GM19467 (cell line): ENCODE measurements around the gene LVRN.
"Not testable (repeated sequence)": the region's sequence is repeated elsewhere in the genome, so short reads cannot be mapped to it uniquely, and the experiment has no call there.

Source experiments
- ATAC-seq: cut with Tn5 transposase; IDR thresholded peaks from one replicate; pipeline ENCODE4 v1.9.1; 2021; ENCODE audit warnings: mild to moderate bottlenecking, moderate library complexity; ENCODE audit not compliant: unreplicated experiment

LVRN gene

GRCh38 chr5:115962239-115962564 is at the start of gene LVRN:
TSS of gene LVRN (plus strand) at chr5:115962475. CDS start at chr5:115962618, 143 bp downstream.
- no peak for ATAC-seq

DNA sequence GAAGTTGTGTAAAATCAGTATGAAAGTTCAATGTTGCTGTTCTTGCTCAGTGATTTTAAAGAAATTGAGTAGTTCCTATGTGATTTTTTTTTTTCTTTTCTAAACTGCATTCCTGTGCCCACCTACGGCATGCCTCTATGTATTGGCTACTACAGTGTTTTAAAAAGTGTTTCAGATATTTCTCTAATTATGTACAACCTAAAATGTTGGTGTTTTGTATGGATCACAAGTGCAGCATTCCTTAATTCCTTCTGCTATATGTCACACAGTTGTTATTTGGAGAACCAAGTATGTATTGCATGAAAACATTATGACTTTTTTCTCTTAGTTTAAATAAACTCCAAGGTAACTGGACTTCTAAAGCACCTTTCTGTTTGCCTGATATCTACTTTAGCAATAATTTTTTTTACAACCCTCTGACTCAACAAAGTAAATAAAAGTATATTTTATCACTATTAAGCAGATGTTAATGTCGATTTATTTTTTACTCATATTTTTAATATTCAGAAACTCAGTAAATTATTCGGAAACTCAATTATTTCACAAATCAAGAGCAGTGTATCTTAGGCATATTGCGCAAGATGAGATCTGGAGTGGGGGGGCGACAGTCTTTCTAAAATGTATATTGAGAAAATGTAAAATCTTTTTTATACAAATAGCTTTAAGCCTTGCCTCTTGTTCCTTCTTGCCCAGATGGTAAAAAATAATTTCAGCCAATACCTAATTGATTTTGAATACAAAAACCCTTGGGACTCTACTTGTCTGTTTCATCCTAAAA is 48.5 kb upstream of the LVRN start:
- not testable (repeated sequence) for ATAC-seq

- no peak for ATAC-seq
These were observed 42.0 kb upstream of the LVRN start for GRCh38 chr5:115920171-115920725.

GRCh38 chr5:115928578-115929407 is 33.5 kb upstream of the LVRN start:
- ATAC-seq: not testable (repeated sequence)

DNA sequence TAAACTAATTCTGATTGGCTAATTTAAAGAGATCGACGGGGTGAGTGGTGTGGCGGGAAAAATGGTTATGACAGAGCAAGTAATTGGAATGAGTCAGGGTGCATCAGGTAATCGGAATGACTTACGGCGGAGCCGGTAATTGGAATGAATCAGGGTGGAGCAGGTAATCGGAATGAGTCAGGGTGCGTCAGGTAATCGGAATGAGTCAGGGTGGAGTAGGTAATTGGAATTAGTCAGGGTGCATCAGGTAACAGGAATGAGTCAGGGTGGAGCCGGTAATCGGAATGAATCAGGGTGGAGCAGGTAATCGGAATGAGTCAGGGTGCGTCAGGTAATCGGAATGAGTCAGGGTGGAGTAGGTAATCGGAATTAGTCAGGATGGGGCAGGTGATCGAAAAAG is 32.1 kb upstream of the LVRN start:
- ATAC-seq: not testable (repeated sequence)

- ATAC-seq: no peak
These were observed 31.5 kb upstream of the LVRN start for GRCh38 chr5:115930630-115931337.

GRCh38 chr5:115932991-115933390 is 29.3 kb upstream of the LVRN start:
- no peak for ATAC-seq

DNA sequence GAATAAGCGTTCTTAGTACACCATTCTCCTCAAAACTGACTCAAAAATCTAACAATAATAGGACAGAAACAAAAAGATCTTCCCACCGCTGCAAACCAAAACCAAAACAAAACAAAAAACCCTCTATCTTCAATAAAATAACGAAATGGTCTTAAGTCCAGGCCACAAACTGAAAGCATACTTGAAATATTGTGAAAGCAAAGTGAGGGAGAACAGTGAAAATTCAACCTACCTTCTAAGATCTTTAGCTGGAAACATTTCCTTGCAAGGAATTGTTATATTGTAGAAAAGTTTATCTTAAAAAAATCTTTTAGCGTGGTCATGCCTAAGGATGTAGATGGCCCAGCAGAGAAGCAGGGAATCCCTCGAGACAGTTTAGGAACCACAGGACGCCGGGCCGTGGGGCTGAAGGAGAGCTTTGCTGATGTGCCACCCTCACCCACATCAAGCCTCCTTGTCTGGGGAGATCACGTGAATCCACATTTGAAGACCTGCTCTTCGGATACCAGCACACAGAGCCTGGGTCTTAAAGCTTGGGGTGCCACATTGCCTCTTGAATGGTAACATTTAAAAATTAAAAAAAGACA is 27.8 kb upstream of the LVRN start:
- no peak for ATAC-seq

- no peak for ATAC-seq
These were observed 26.2 kb upstream of the LVRN start for GRCh38 chr5:115936031-115936430.

DNA sequence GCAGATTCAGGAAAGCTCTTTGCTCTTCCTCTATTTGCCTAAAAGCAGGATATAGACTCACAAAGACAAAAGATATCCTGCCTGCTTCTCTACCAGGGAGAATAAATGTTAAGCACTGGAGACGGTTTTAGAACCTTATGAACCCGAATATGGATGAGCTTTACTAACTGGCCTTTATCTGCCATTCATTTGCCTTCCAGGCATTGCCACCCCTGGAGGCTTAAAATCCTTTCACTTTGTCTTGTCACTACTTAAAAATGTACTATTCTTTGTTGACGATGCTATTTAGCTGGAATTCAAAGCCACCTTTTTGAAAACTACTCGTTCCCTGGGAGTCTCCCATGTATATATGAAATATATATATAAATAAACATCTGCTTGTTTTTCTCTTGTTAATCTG is 23.2 kb upstream of the LVRN start:
- ATAC-seq: no peak

DNA sequence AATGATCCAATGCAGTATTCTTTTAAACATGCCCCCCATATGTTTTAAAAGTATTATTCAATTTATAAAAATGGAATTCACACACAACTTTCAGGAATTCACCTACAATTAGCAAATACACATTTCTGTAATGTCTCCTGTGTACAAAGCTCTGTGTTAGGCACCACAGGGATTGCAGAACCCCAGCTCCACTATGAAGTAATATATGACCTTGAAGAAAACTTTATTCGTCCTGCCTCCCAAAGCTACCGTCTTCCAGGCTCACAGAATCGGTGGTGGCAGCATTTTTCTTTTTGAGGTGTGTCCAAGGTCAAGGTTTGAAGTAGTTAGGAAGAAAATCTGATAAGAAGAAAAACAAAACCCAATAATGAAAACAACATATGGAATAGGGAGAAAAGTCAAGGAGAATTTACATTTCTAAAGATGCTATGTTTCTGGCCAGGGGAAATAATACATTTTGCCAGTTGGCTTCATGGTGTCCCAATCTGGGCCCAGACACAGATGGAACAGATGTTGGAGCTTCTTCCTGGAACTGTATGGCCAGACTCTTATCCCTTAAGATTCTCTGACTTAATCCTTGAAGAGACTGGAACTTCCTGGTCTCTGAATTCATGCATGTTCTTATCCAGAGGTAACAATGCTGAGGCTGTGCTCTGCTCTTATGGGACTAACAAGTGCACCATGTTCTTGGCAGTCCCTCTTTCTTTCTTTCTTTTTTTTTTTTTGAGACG is 22.0 kb upstream of the LVRN start:
- ATAC-seq: no peak

GRCh38 chr5:115941051-115941675 is 21.1 kb upstream of the LVRN start:
- ATAC-seq: no peak

DNA sequence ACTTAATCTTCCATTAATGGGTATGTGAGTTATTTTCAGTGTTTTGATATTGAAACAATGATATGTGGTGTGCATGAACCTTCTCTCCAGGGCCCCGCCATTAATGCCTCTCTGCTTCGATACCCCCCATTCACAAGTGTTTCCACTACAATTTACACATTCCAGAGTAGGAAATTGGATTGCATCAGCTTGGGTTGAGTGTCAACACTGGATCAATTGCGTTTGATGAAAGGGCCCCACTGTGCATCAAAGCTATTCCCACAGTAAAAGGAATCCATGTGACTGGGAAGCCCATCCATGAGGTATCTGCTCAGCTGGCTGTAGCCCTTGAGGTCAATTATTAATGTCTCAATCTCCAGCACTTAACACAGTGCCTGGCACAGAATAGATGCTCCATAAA is 17.8 kb upstream of the LVRN start:
- no peak for ATAC-seq

GRCh38 chr5:115946655-115947054 is 15.6 kb upstream of the LVRN start:
- no peak for ATAC-seq

- no peak for ATAC-seq
These were observed 15.0 kb upstream of the LVRN start for GRCh38 chr5:115947260-115947659.

GRCh38 chr5:115948091-115948534 is 14.2 kb upstream of the LVRN start:
- no peak for ATAC-seq

- no peak for ATAC-seq
These were observed 13.2 kb upstream of the LVRN start for GRCh38 chr5:115949096-115949495.

- ATAC-seq: no peak
These were observed 9.7 kb upstream of the LVRN start for GRCh38 chr5:115952588-115952987.

GRCh38 chr5:115954144-115954543 is 8.1 kb upstream of the LVRN start:
- ATAC-seq: no peak

DNA sequence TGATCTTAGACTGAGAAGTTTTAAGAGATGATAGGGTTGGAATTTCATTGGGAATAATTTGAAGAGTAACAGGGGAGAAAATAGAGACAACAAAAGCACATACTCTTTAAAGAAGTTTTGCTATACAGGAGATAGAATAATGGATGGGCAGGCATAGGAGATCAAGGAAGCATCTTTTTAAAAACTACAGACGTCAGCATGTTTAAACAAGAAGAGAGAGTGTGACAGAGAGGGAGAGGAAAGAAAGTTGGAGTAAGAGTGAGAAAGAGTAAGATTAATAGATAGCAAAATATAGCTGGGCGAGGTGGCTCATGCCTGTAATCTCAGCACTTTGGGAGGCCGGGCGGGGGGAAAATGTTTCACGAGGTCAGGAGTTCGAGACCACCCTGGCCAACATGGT is 5.3 kb upstream of the LVRN start:
- no peak for ATAC-seq
